MCF 10A (cell line): Measurements from ENCODE around the gene TDRD9. TPM values are rescaled to one million over a fixed set of nuclear protein-coding genes. Genes with fewer than 3 reads are reported as not detected.

Experiments used
- BruUV-seq: library from RNA; stranded (reverse); fragments of 400-500 nt; replicated peaks from 2 replicates; lab custom pipeline; 2021; lab: Mats Ljungman, UMichigan
- CTCF ChIA-PET: fragments of 300-600 bp; sonication (Branson Sonifier 250); formaldehyde crosslinking; extraction: SDS; loops from one replicate; lab custom pipeline; 2021; ENCODE audit warnings: antibody characterized with exemption, inconsistent platforms; lab: Yijun Ruan, JAX
- POLR2A ChIA-PET: fragments of 300-600, 350-650 bp; sonication (Branson Sonifier 250); formaldehyde crosslinking; extraction: SDS; loops from one replicate; lab custom pipeline; 2020; ENCODE audit warnings: antibody characterized with exemption, inconsistent platforms; lab: Yijun Ruan, JAX
- DNase-seq: peaks from one replicate; pipeline ENCODE4 v3.0.0-alpha.2; 2018; ENCODE audit not compliant: unreplicated experiment
- H3K27ac Mint-ChIP-seq: one replicate; pipeline ENCODE4 v1.8.0; 2022; ENCODE audit warnings: mild to moderate bottlenecking, low read depth, mixed read lengths; ENCODE audit not compliant: unreplicated experiment
- H3K27me3 Mint-ChIP-seq: one replicate; pipeline ENCODE4 v1.8.0; 2022; ENCODE audit warnings: mixed read lengths; ENCODE audit not compliant: insufficient read depth, unreplicated experiment
- H3K36me3 Mint-ChIP-seq: one replicate; pipeline ENCODE4 v1.8.0; 2022; ENCODE audit warnings: mild to moderate bottlenecking, moderate library complexity, mixed read lengths; ENCODE audit not compliant: insufficient read depth, unreplicated experiment
- H3K4me1 Mint-ChIP-seq: one replicate; pipeline ENCODE4 v1.8.0; 2022; ENCODE audit warnings: mixed read lengths; ENCODE audit not compliant: insufficient read depth, unreplicated experiment
- H3K4me3 Mint-ChIP-seq: one replicate; pipeline ENCODE4 v1.8.0; 2022; ENCODE audit warnings: mild to moderate bottlenecking, moderate library complexity, mixed read lengths; ENCODE audit not compliant: unreplicated experiment
- H3K9me3 Mint-ChIP-seq: one replicate; pipeline ENCODE4 v1.8.0; 2022; ENCODE audit warnings: mixed read lengths; ENCODE audit not compliant: unreplicated experiment
- CTCF ChIP-seq: fragments of 200-600 bp; IDR thresholded peaks from one replicate; pipeline ENCODE4 v1.8.0; 2022; ENCODE audit warnings: antibody characterized with exemption, mild to moderate bottlenecking; ENCODE audit not compliant: unreplicated experiment
- intact Hi-C: fragments of 100-400 bp; cut with micrococcal nuclease; formaldehyde crosslinking; loops from 2 replicates; pipeline ENCODE4 v1.14.1; 2022
- total RNA-seq: library from RNA; stranded (reverse); gene quantifications from 2 replicates; pipeline ENCODE4 v1.2.3, GENCODE V29; 2022

The TDRD9 gene
- total RNA-seq, 1 experiment from 2014 or later, result 0.40 TPM

DNA sequence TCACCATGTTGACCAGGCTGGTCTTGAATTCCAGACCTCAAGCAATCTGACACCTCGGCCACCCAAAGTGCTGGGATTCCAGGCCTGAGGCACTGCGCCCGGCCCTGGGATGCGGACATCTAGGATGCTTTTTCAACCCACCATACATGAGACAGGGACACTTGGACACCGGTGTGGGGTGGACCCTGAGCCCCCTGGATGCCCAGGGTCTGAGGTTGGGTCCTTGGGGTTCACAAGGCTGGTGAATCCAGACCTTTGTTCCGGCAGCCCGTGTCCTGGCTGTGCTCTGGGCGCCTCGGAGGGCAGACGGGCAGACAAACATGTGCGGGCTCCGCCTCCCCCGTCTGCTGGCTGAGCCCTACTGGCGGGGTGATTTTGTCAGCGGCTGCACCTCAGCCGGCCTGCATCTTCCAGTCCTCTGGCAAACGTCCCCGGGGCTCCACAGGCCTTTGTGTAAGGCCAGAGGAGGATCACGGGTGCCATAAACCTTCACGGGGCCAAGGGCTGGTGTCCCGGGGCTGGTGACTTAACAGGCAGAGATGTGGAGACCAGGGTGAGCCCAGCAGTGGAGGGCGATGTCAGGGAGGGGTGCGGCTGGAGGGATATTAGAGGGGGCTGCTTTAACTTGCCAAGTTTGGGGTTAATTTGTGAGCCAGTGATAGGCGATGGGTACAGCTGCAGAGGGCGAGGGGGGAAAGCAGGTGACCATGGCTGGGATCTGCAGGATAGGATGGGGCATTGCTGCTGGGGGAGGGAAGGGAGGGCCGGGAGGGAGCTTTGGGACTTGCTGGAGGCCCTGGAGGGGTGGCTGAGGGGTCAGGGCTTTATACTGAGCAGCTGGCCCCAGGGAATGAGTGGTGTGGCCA lies 163.0 kb downstream of the TDRD9 start:
- Mint-ChIP-seq H3K9me3 (no peaks in the 10 kb centered on the region), H3K4me3 (no peak overlapping the region), H3K4me1 (no peaks in the 10 kb centered on the region), H3K27me3 (no peaks in the 10 kb centered on the region), H3K36me3 (no peaks in the 10 kb centered on the region), H3K27ac (no peak overlapping the region)
- BruUV-seq, result no TSS peak
- intact Hi-C loops, result no loop called here
- no peak for TF ChIP-seq CTCF
- DNase-seq, result no peak
- CTCF ChIA-PET, result interaction anchor here (0.5 to 1.9 kb wide), 4 partner anchors 13 to 188 kb away, joined by 3 to 7 read pairs (median 4); no protein-coding TSS in a partner anchor
- POLR2A ChIA-PET, result no interaction called here

GRCh38 chr14:104091927-104092771 lies 163.9 kb downstream of the TDRD9 start:
- H3K27me3 Mint-ChIP-seq, result no peaks in the 10 kb centered on the region
- no peak for TF ChIP-seq CTCF
- ChIA-PET CTCF (interaction anchor here (0.5 to 1.9 kb wide), 7 partner anchors 14 to 595 kb away, joined by 3 to 7 read pairs (median 3); no protein-coding TSS in a partner anchor), POLR2A (no interaction called here)
- no peak for DNase-seq
- no peak overlapping the region for H3K27ac Mint-ChIP-seq
- no peaks in the 10 kb centered on the region for H3K36me3 Mint-ChIP-seq
- H3K4me3 Mint-ChIP-seq, result no peak overlapping the region
- intact Hi-C loops, result no loop called here
- no TSS peak for BruUV-seq
- no peaks in the 10 kb centered on the region for H3K9me3 Mint-ChIP-seq
- no peaks in the 10 kb centered on the region for H3K4me1 Mint-ChIP-seq

DNA sequence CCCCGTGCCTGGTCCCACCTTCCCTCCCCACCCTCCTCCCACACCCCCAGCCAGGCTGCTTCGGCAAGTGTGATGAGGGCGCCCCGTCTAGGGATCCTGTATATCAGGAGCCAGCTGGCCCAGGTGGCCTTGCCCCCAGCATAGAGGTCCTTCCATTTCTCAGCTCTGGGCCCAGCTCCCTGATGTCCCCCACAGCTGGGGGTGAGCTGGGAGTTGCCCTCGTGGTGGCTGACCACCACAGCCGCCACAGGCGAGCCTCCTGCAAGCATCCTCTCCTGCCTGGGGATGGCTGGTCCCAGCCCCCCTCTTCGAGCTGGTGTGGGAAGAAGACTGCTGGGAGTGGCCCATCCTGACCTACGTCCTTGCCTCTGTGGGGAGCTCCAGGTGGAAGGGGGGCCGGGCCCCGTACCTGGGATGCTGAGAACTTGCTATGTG lies 164.7 kb downstream of the TDRD9 start:
- Mint-ChIP-seq H3K36me3 (no peaks in the 10 kb centered on the region), H3K4me1 (no peaks in the 10 kb centered on the region), H3K27ac (no peak overlapping the region), H3K27me3 (no peaks in the 10 kb centered on the region), H3K9me3 (no peaks in the 10 kb centered on the region), H3K4me3 (no peak overlapping the region)
- DNase-seq, result no peak
- ChIA-PET CTCF (interaction anchor here (0.5 to 2.4 kb wide), 6 partner anchors 14 to 595 kb away, joined by 3 to 16 read pairs (median 3); no protein-coding TSS in a partner anchor), POLR2A (no interaction called here)
- intact Hi-C loops, result no loop called here
- TF ChIP-seq CTCF, result no peak
- no TSS peak for BruUV-seq
